Measurements from ENCODE around the gene SAP30BP. TPM values are rescaled to one million over a fixed set of nuclear protein-coding genes. Genes with fewer than 3 reads are reported as not detected.

SAP30BP gene
- total RNA-seq, 1 donor from 2014 or later, result 41.4 TPM

Other genes with a start within 250 kb of the SAP30BP start
- 21.6 TPM for gene TMEM94, start 210.7 kb upstream of the SAP30BP start, total RNA-seq
- gene CASKIN2, start 151.8 kb upstream of the SAP30BP start, total RNA-seq, result 7.1 TPM
- gene TSEN54, start 150.8 kb upstream of the SAP30BP start, total RNA-seq, result 13.6 TPM
- gene LLGL2, start 141.6 kb upstream of the SAP30BP start, total RNA-seq, result 17.8 TPM
- gene MYO15B, start 79.5 kb upstream of the SAP30BP start, total RNA-seq, result 117 TPM
- gene SMIM5, start 33.9 kb upstream of the SAP30BP start, total RNA-seq, result 7.2 TPM
- 22.3 TPM for gene RECQL5, start 184 bp upstream of the SAP30BP start, total RNA-seq
- 31.4 TPM for gene ITGB4, start 54.1 kb downstream of the SAP30BP start, total RNA-seq
- 19.1 TPM for gene GALK1, start 97.9 kb downstream of the SAP30BP start, total RNA-seq
- 39.2 TPM for gene UNK, start 117.5 kb downstream of the SAP30BP start, total RNA-seq
- gene UNC13D, start 177.1 kb downstream of the SAP30BP start, total RNA-seq, result 8.5 TPM
- gene WBP2, start 188.0 kb downstream of the SAP30BP start, total RNA-seq, result 33.9 TPM
- gene TRIM47, start 211.2 kb downstream of the SAP30BP start, total RNA-seq, result 21.5 TPM
- gene TRIM65, start 229.6 kb downstream of the SAP30BP start, total RNA-seq, result 9.2 TPM
- gene MRPL38, start 237.5 kb downstream of the SAP30BP start, total RNA-seq, result 20.8 TPM

All from skin of body (tissue), 1 donor.